BJ (cell line): Measurements from ENCODE around the gene ZFR2. TPM values are rescaled to one million over a fixed set of nuclear protein-coding genes. Genes with fewer than 3 reads are reported as not detected.

Source experiments
- CTCF ChIA-PET: fragments of 350-600 bp; formaldehyde crosslinking; extraction: SDS; loops from one replicate; lab custom pipeline; 2021; ENCODE audit warnings: antibody characterized with exemption, inconsistent platforms; lab: Yijun Ruan, JAX
- POLR2A ChIA-PET: fragments of 300-600 bp; sonication (Branson Sonifier 250); formaldehyde crosslinking; extraction: SDS; loops from one replicate; lab custom pipeline; 2021; ENCODE audit warnings: antibody characterized with exemption; lab: Charles Lee
- DNase-seq: peaks from one replicate; pipeline ENCODE4 v3.0.0-alpha.2; 2011; ENCODE audit warnings: low read depth
- H3K27me3 ChIP-seq: 2 replicates; pipeline ENCODE4 v1.6.0; 2011; ENCODE audit warnings: low read length; ENCODE audit not compliant: control insufficient read depth, insufficient read depth
- H3K36me3 ChIP-seq: 2 replicates; pipeline ENCODE4 v1.5.1; 2011; ENCODE audit warnings: low read length; ENCODE audit not compliant: control insufficient read depth, insufficient read depth
- H3K4me3 ChIP-seq: 2 replicates; pipeline ENCODE4 v1.5.1; 2011; ENCODE audit warnings: low read depth, mild to moderate bottlenecking, control low read depth, low read length
- CTCF ChIP-seq: IDR thresholded peaks from 2 replicates; pipeline ENCODE4 v1.5.1; 2011; ENCODE audit warnings: low read depth, mild to moderate bottlenecking, control low read depth, inconsistent platforms, low read length, moderate library complexity; ENCODE audit not compliant: insufficient read depth
- polyA plus RNA-seq: library from polyadenylated mRNA; depleted of rRNA; stranded (reverse); fragments of >200 nt; gene quantifications from 2 replicates; pipeline ENCODE4 v1.2.3, GENCODE V29; 2011

Gene ZFR2
- polyA plus RNA-seq, 1 experiment, result 0.15 TPM

GRCh38 chr19:3867971-3868769 is 668 bp downstream of the ZFR2 start:
- Histone ChIP-seq H3K36me3 (no peaks in the 10 kb centered on the region), H3K4me3 (no peak overlapping the region), H3K27me3 (peaks cover 18% of the 10 kb centered on the region)
- ChIA-PET POLR2A (no interaction called here), CTCF (no interaction called here)
- TF ChIP-seq CTCF, result no peak
- DNase-seq, result no peak

- ChIA-PET CTCF (no interaction called here), POLR2A (no interaction called here)
- no peak for TF ChIP-seq CTCF
These were observed 1.8 kb downstream of the ZFR2 start for GRCh38 chr19:3866910-3867638.

GRCh38 chr19:3863648-3864047 is 5.2 kb downstream of the ZFR2 start:
- CTCF ChIA-PET, result interaction anchor here (1.0 kb wide), 1 partner anchor 42 kb away, joined by 5 read pairs; no protein-coding TSS in a partner anchor
- POLR2A ChIA-PET, result no interaction called here
- no peak overlapping the region for H3K4me3 ChIP-seq
- H3K27me3 ChIP-seq, result peaks cover 17% of the 10 kb centered on the region
- no peak for DNase-seq
- H3K36me3 ChIP-seq, result no peaks in the 10 kb centered on the region
- TF ChIP-seq CTCF, result no peak

More at GRCh38 chr19:3866910-3867638, 1.8 kb downstream of the ZFR2 start:
- H3K27me3 ChIP-seq, result peaks cover 18% of the 10 kb centered on the region
- no peaks in the 10 kb centered on the region for H3K36me3 ChIP-seq
- no peak overlapping the region for H3K4me3 ChIP-seq
- DNase-seq, result no peak

- H3K4me3 ChIP-seq, result no peak overlapping the region
- ChIA-PET CTCF (no interaction called here), POLR2A (no interaction called here)
- H3K36me3 ChIP-seq, result no peaks in the 10 kb centered on the region
- TF ChIP-seq CTCF, result no peak
- H3K27me3 ChIP-seq, result peaks cover 13% of the 10 kb centered on the region
- no peak for DNase-seq
These were observed 5.9 kb downstream of the ZFR2 start for GRCh38 chr19:3862826-3863500.

GRCh38 chr19:3860499-3860898 is 8.3 kb downstream of the ZFR2 start:
- ChIA-PET POLR2A (no interaction called here), CTCF (no interaction called here)
- Histone ChIP-seq H3K27me3 (peaks cover 4% of the 10 kb centered on the region; the same call in 1 of the 2 replicates), H3K4me3 (no peak overlapping the region), H3K36me3 (no peaks in the 10 kb centered on the region)
- TF ChIP-seq CTCF, result no peak
- no peak for DNase-seq
